ENCODE results near the gene AS3MT.
"Not testable (repeated sequence)": the region's sequence is repeated elsewhere in the genome, so short reads cannot be mapped to it uniquely, and the experiment has no call there.

AS3MT gene, protein sequence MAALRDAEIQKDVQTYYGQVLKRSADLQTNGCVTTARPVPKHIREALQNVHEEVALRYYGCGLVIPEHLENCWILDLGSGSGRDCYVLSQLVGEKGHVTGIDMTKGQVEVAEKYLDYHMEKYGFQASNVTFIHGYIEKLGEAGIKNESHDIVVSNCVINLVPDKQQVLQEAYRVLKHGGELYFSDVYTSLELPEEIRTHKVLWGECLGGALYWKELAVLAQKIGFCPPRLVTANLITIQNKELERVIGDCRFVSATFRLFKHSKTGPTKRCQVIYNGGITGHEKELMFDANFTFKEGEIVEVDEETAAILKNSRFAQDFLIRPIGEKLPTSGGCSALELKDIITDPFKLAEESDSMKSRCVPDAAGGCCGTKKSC

DNA sequence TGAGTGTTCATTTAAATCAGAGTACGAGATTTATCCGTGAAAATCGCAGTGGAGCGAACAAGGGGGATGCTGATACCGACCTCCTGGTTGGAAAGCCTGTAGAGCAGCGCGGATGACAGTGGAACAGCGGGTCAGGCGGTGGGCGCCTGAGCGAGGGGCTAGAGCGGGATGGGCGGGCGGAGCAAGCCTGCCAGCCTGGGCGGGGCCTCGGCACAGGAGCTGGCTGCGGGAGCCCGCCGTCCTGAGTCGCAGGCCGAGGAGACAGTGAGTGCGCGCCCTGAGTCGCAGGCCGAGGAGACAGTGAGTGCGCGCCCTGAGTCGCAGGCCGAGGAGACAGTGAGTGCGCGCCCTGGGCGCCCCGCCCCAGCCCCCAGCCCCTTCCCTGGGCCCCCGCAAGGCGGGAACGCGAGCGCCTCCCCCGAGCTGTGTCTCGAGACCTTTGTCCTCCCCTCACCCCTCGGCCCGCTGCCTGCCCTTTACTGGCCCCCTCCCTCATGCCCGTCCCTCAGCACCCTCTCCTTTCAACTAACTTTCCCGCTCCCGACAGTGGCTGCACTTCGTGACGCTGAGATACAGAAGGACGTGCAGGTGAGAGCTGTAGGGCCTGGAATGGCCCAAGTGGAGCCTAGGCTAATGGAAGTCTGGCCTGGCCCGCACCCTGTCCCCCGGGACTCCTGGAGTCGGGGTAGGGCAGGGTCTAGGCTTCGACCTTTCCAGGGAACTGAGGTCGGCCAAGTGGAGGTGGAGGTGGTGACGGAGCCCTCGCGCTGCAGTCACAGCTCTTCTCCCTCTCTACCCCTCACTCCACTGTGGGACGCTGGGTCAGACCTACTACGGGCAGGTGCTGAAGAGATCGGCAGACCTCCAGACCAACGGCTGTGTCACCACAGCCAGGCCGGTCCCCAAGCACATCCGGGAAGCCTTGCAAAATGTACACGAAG, at the start of gene AS3MT:
TSS of gene AS3MT (plus strand) at position 213 of the 941 bp plus-strand sequence. CDS start at position 336, 123 bp downstream.
- H3K36me3 ChIP-seq: peaks cover 0 to 14% (median 6%) of the 10 kb centered on the region in 11 experiments; a peak in 6 of 22 replicates
- peak within 1 kb of the TSS; percentile 51 to 74 (median 62) for H3K4me3 ChIP-seq

DNA sequence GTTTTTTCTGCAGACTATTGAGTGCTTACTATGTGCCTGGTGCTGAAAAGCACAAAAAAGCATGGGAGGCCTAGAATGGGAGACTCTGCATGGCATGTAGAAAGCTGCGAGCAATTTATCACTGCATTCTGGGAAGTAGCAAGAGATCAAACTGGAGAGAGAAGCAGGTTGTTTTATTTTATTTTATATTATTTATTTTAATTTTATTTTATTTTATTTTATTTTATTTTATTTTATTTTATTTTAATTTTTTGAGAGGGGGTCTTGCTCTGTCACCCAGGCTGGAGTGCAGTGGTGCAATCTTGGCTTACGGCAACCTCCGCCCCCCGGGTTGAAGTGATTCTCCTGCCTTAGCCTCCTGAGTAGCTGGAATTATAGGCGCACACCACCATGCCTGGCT, 49.3 kb upstream of the AS3MT start:
- Histone ChIP-seq H3K4me1 (peaks cover 34 to 81% (median 40%) of the 10 kb centered on the region in 10 experiments), H3K4me2 (peak overlapping the region in 2 of 11 experiments; percentile 85 to 92; a peak in 4 of 22 replicates), H3K27ac (peak overlapping the region in 3 of 11 experiments; percentile 90 to 98 (median 95); a peak in 3 of 22 replicates), H3K9me3 (replicated peaks in 1 of 11) (peaks cover 0 to 10% (median 8%) of the 10 kb centered on the region in 11 experiments; a peak in 18 of 22 replicates), H3K9ac (peak overlapping the region in 2 of 11 experiments; percentile 84 to 91; a peak in 2 of 22 replicates)
- H4K20me1 ChIP-seq, H3K27me3 ChIP-seq, H3K4me3 ChIP-seq, H3K36me3 ChIP-seq: not testable (repeated sequence)

More for the DNA sequence above, at the start of gene AS3MT:
- no peaks in the 10 kb centered on the region for H4K20me1 ChIP-seq
- peak within 1 kb of the TSS; percentile 67 to 84 (median 77) for H3K9ac ChIP-seq
- H3K27me3 ChIP-seq: no peaks in the 10 kb centered on the region; a peak in 1 of 22 replicates
- H3K4me1 ChIP-seq: peaks cover 15 to 56% (median 44%) of the 10 kb centered on the region in 10 experiments
- H3K27ac ChIP-seq: peak within 1 kb of the TSS in 9 of 11 experiments; percentile 40 to 78 (median 74); a peak in 18 of 22 replicates
- no peaks in the 10 kb centered on the region for H3K9me3 ChIP-seq (replicated peaks in 1 of 11)
- peak within 1 kb of the TSS; percentile 97 to 100 (median 98) for H3K4me2 ChIP-seq
- no peak for TF ChIP-seq Cebpa-rat (IDR thresholded peaks at IDR 0.05)

DNA sequence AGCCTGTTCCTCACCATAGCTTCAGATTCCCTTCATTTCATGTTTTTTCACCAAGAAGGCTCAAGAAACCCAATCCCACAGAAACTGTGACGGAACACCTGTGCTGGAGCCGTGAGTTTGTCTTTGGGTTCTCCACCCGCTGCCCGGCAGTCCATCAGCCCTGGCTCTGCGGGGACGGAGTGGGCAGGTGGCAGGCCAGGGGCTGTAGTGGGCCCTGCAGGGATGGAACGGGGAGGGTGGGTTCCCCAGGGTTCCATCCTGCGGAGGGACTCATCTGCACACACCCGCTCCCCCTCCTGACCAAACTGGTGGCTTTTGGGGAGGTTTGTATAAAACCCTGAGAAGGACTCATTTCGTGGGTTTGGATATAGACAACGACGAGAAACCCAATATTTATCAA, 47.0 kb upstream of the AS3MT start:
- peaks cover 0 to 17% (median 11%) of the 10 kb centered on the region in 11 experiments; a peak in 18 of 22 replicates for H3K9me3 ChIP-seq (replicated peaks in 1 of 11)
- no peak for TF ChIP-seq Cebpa-rat (IDR thresholded peaks at IDR 0.05)
- no peak overlapping the region for H3K4me3 ChIP-seq
- no peaks in the 10 kb centered on the region for H4K20me1 ChIP-seq
- 0 out of 22 replicates have a peak, but pooled peaks cover 0 to 5% (median 0%) of the 10 kb centered on the region in 11 experiments for H3K36me3 ChIP-seq
- H3K4me2 ChIP-seq: 0 out of 22 replicates have a peak overlapping the region, but pooled peaks of 1 of the 11 experiments have one; percentile 92
- H3K9ac ChIP-seq: no peak overlapping the region
- H3K4me1 ChIP-seq: peaks cover 18 to 60% (median 25%) of the 10 kb centered on the region in 10 experiments; a peak in 19 of 20 replicates
- no peaks in the 10 kb centered on the region for H3K27me3 ChIP-seq
- H3K27ac ChIP-seq: no peak overlapping the region

DNA sequence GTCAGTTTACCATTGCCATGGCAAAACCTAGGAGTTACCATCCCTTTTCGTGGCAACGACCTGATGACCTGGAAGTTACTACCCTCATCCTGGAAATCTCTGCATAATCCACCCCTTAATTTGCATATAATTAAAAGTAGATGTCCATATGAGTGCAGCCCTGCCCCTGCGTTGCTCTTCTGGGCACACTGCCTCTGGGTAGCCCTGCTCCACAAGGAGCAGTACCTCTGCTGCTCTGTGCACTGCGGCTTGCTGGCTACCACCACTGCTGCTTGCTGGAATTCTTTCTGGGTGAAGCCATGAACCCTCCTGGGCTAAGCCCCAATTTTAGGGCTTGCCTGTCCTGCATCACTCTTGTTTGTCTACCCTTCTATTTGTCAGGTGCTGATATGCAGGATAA, 44.6 kb upstream of the AS3MT start:
- Histone ChIP-seq H4K20me1 (no peaks in the 10 kb centered on the region), H3K4me2 (no peak overlapping the region), H3K9ac (no peak overlapping the region), H3K9me3 (replicated peaks in 1 of 11) (peaks cover 0 to 17% (median 11%) of the 10 kb centered on the region in 11 experiments; a peak in 18 of 22 replicates), H3K27me3 (no peaks in the 10 kb centered on the region), H3K4me3 (no peak overlapping the region), H3K36me3 (0 out of 22 replicates have a peak, but pooled peaks cover 0 to 5% (median 0%) of the 10 kb centered on the region in 11 experiments), H3K27ac (no peak overlapping the region), H3K4me1 (peaks cover under 1 to 41% (median 6%) of the 10 kb centered on the region in 10 experiments; a peak in 13 of 20 replicates)
- no peak for TF ChIP-seq Cebpa-rat (IDR thresholded peaks at IDR 0.05)

DNA sequence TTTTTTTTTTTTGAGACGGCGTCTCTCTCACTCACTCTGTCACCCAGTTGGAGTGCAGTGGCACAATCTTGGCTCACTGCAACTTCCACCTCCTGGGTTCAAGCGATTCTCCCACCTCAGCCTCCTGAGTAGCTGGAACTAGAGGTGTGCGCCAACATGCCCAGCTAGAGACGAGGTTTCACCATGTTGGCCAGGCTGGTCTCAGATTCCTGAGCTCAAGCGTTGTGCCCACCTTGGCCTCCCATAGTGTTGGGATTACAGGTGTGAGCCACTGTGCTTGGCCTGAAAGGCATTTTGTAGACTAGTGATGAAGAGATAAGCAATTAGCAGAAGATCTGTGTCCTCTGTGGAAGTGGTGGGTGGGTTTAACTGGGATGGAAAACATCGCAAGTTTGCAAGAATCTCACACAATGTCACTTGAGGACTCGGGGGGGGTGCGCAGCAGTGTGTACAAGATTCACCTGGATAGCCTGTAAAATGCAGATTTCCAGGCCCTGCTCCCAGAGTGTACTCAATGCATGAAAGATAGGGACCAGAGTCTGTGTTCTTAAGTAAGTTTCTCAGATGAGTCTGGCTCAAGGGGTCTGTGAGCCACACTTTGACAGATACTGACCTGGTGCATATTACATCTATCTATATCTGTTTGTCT, 43.0 kb upstream of the AS3MT start:
- H3K4me1 ChIP-seq: peaks cover 0 to 29% (median 6%) of the 10 kb centered on the region in 10 experiments; a peak in 8 of 20 replicates
- TF ChIP-seq Cebpa-rat (IDR thresholded peaks at IDR 0.05): no peak
- 0 out of 22 replicates have a peak, but pooled peaks cover 0 to 5% (median 0%) of the 10 kb centered on the region in 11 experiments for H3K36me3 ChIP-seq
- no peak overlapping the region for H3K27ac ChIP-seq
- no peak overlapping the region for H3K4me3 ChIP-seq
- no peaks in the 10 kb centered on the region for H3K27me3 ChIP-seq
- no peak overlapping the region for H3K9ac ChIP-seq
- no peaks in the 10 kb centered on the region for H4K20me1 ChIP-seq
- peaks cover 0 to 17% (median 11%) of the 10 kb centered on the region in 11 experiments; a peak in 18 of 22 replicates for H3K9me3 ChIP-seq (replicated peaks in 1 of 11)
- no peak overlapping the region; a peak in 1 of 22 replicates for H3K4me2 ChIP-seq

DNA sequence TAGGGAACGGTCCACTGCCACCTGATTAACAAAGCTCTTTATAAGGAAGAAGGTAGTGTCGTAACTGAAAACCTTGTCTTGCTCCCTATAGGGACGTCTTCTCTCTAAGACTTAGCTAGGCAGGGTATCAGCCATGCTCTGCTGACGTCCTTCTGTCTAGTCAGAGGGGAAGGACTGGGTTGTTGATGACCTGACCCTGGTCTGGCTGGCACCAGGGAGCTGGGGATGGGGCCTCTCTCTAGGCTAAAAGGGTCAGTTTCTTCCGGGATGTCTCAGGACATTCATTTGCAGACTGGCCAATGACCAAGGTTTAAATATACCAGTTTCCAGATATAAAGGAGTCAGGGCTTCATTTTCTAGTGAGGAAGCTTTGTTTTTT, 41.7 kb upstream of the AS3MT start:
- H3K36me3 ChIP-seq: 0 out of 22 replicates have a peak, but pooled peaks cover 0 to 5% (median 0%) of the 10 kb centered on the region in 11 experiments
- H4K20me1 ChIP-seq: no peaks in the 10 kb centered on the region
- H3K4me2 ChIP-seq: no peak overlapping the region
- no peak overlapping the region for H3K9ac ChIP-seq
- no peak overlapping the region for H3K4me3 ChIP-seq
- H3K9me3 ChIP-seq (replicated peaks in 1 of 11): peaks cover 0 to 17% (median 11%) of the 10 kb centered on the region in 11 experiments; a peak in 18 of 22 replicates
- TF ChIP-seq Cebpa-rat (IDR thresholded peaks at IDR 0.05): no peak
- H3K27ac ChIP-seq: no peak overlapping the region
- H3K27me3 ChIP-seq: no peaks in the 10 kb centered on the region
- peaks cover 0 to 18% (median 6%) of the 10 kb centered on the region in 10 experiments; a peak in 7 of 20 replicates for H3K4me1 ChIP-seq

DNA sequence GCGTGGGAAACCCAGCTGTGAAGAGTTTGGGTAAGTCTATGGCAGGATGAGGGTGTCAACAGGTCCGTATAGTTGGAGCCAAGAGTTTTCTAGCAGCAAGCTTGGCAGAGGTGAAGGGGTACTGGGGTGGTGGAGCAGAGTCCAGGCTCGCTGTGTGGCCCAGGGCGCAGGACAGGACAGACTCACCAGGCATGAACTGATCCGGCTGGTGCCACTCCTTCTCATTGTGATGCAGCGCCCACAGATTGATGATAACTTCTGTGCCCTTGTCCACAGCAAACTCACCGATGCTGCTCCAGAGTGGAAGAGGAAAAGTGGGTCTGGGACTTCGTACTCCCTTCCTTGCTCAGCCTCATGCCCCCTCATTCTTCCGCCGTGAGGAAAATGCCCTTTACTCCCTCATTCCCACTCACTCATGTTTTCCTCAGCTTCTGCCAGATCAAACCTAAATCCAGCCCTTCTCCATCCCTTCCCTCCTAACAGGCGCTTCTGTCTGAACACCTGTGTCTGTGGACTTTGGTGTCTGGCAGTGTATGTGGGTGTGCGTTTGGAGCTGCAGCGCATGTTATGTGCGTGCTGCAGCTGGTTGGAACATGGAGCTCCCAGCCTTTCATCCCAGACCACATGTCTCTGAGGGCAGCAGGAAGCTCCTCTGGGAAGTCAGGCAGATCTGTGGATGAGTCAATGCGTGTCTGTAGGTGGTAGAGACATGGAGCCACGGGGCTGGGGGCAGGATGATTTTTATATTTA, 37.8 kb upstream of the AS3MT start:
- no peaks in the 10 kb centered on the region for H3K36me3 ChIP-seq
- no peak for TF ChIP-seq Cebpa-rat (IDR thresholded peaks at IDR 0.05)
- H3K27me3 ChIP-seq: no peaks in the 10 kb centered on the region
- H3K4me3 ChIP-seq: no peak overlapping the region
- H3K4me1 ChIP-seq: peaks cover 0 to 22% (median 0%) of the 10 kb centered on the region in 10 experiments; a peak in 8 of 20 replicates
- H3K9ac ChIP-seq: no peak overlapping the region
- H4K20me1 ChIP-seq: no peaks in the 10 kb centered on the region
- no peak overlapping the region for H3K27ac ChIP-seq
- H3K4me2 ChIP-seq: no peak overlapping the region
- no peaks in the 10 kb centered on the region for H3K9me3 ChIP-seq (replicated peaks in 1 of 11)

Data from BLaER1 treated with 17β-estradiol and CSF1 and Interleukin-3, amounts not matched to agents 10 nM and 100 nM (cell line).